Tibial nerve (tissue), 4 donors: ENCODE data around the gene LILRB3.
"Not testable (repeated sequence)": the region's sequence is repeated elsewhere in the genome, so short reads cannot be mapped to it uniquely, and the experiment has no call there.

ENCODE experiments used
- EP300 ChIP-seq, 2 donors: sonication (generic); formaldehyde crosslinking; IDR thresholded peaks; one replicate each; pipeline ENCODE4 v1.6.1; 2017; ENCODE audit warnings: antibody characterized with exemption in 2 of 2, mild to moderate bottlenecking in 1 of 2
- POLR2A ChIP-seq, 2 donors: fragments of 450-650 bp; IDR thresholded peaks; one replicate each; pipeline ENCODE4 v1.6.1; 2017; ENCODE audit warnings: antibody characterized with exemption in 2 of 2, mild to moderate bottlenecking in 2 of 2, moderate library complexity in 2 of 2
- TF ChIP-seq, protein P1 (sequence below), 5 experiments: fragments of 200-600 bp in 3 of 5; fragments of 450-650 bp in 2 of 5; sonication (generic) in 3 of 5; IDR thresholded peaks; one replicate each; pipeline ENCODE4 v1.5.1; 2016 to 2019; ENCODE audit warnings: antibody characterized with exemption in 5 of 5, mild to moderate bottlenecking in 3 of 5, moderate library complexity in 2 of 5

GRCh38 chr19:54223277-54223936 lies 600 bp upstream of the LILRB3 start:
- TF ChIP-seq, protein P1, sequence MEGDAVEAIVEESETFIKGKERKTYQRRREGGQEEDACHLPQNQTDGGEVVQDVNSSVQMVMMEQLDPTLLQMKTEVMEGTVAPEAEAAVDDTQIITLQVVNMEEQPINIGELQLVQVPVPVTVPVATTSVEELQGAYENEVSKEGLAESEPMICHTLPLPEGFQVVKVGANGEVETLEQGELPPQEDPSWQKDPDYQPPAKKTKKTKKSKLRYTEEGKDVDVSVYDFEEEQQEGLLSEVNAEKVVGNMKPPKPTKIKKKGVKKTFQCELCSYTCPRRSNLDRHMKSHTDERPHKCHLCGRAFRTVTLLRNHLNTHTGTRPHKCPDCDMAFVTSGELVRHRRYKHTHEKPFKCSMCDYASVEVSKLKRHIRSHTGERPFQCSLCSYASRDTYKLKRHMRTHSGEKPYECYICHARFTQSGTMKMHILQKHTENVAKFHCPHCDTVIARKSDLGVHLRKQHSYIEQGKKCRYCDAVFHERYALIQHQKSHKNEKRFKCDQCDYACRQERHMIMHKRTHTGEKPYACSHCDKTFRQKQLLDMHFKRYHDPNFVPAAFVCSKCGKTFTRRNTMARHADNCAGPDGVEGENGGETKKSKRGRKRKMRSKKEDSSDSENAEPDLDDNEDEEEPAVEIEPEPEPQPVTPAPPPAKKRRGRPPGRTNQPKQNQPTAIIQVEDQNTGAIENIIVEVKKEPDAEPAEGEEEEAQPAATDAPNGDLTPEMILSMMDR (IDR thresholded peaks at IDR 0.05), result not testable (repeated sequence)
- TF ChIP-seq POLR2A, EP300 (IDR thresholded peaks at IDR 0.05): not testable (repeated sequence)
